Astrocyte of the cerebellum (primary cell): ENCODE results near the gene ARFIP2.

Source experiments
- DNase-seq: peaks from one replicate; pipeline ENCODE4 v3.0.0-alpha.2; 2011; ENCODE audit warnings: low read depth
- H3K4me3 ChIP-seq: 2 replicates; pipeline ENCODE4 v1.5.1; 2011; ENCODE audit warnings: mild to moderate bottlenecking, low read depth, low read length, moderate library complexity
- in situ Hi-C: cut with HindIII; loops from 2 replicates; pipeline ENCODE4 v1.10.0; 2017; ENCODE audit warnings: low sequenced_read_pairs
- TF ChIP-seq, protein P1 (sequence below): IDR thresholded peaks from 2 replicates; pipeline ENCODE4 v1.5.1; 2012; ENCODE audit warnings: low read length, low read depth, moderate library complexity, mild to moderate bottlenecking; ENCODE audit errors: missing control alignments

The ARFIP2 gene

GRCh38 chr11:6459099-6459450 is 22.1 kb downstream of the ARFIP2 start:
- in situ Hi-C loops = no loop called here
- TF ChIP-seq, protein P1, sequence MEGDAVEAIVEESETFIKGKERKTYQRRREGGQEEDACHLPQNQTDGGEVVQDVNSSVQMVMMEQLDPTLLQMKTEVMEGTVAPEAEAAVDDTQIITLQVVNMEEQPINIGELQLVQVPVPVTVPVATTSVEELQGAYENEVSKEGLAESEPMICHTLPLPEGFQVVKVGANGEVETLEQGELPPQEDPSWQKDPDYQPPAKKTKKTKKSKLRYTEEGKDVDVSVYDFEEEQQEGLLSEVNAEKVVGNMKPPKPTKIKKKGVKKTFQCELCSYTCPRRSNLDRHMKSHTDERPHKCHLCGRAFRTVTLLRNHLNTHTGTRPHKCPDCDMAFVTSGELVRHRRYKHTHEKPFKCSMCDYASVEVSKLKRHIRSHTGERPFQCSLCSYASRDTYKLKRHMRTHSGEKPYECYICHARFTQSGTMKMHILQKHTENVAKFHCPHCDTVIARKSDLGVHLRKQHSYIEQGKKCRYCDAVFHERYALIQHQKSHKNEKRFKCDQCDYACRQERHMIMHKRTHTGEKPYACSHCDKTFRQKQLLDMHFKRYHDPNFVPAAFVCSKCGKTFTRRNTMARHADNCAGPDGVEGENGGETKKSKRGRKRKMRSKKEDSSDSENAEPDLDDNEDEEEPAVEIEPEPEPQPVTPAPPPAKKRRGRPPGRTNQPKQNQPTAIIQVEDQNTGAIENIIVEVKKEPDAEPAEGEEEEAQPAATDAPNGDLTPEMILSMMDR = no peak
- no peak for DNase-seq
- no peak overlapping the region for H3K4me3 ChIP-seq

- no peak for DNase-seq
- in situ Hi-C loops = no loop called here
- no peak overlapping the region for H3K4me3 ChIP-seq
- TF ChIP-seq, protein P1 = no peak
Observed at GRCh38 chr11:6458352-6459098, 22.6 kb downstream of the ARFIP2 start.

DNA sequence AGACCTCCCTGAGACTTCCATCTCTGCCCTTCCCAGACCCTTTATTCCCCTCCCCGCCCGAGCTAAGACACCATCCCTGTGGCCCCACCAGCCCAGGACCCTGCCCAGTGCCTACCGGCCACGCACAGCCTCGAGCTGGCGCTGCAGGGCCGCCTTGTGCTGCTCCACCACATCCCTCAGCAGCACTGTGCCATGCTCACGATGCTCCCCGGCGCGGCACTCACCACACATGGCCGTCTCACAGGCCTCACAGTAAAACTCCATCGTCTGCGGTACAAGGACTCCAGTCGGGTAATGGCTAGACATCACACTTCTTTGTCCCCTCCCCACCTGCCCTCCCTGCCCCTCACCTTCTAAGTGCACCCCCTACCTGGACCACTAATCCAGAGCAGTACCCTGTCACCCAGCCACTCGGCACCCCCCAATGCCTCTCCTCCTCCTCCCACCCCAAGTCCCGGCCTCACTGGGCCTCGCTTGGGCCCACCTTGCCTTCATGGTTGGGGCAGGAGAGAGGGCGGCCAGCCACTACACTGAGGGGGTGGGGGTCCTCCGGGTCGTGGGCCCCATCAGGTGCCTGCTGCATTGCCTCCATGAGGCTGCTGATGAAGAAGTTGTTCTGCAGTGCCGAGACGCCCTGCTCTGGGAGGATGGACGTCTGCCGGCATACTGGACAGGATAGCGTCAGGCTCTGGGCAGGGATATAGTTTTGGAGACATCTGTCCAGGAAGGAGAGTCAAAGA is 23.4 kb downstream of the ARFIP2 start:
- in situ Hi-C loops = no loop called here
- TF ChIP-seq, protein P1 = no peak
- no peak for DNase-seq
- H3K4me3 ChIP-seq = no peak overlapping the region

DNA sequence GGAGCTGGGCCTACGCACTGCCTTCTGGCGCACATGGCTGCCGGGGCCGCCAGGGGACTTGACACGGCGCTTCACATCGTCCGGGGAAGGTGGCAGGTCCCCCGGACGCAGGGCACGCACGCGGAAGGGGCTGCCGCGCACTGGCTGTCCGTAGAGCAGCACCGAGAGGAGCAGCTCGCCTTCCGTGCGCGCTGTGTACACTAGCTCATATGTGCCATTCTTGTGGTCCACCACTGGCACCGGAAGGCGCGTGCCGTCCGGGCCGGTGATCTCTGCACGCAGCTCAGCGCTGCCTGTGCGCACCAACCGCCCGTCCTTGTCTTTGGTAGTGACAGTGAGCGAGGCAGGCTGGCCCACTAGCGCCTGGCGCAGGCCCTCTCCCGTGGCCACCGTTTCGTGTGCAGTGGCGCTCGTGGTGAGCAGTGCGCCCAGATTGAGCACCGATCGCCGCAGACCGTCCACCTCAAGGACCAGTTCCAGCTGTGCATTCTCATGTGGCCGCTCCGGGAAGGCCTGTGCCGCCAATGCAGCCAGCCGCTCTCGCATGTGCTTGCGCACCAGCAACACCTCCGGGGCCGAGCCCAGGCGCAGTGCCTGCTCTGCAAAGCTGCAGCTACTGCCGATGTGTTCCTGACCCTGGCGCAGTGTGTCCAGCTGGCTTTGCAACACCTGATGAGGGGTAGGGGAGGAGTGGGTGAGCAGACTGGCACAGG is 24.6 kb downstream of the ARFIP2 start:
- no peak overlapping the region for H3K4me3 ChIP-seq
- in situ Hi-C loops = no loop called here
- TF ChIP-seq, protein P1 = no peak
- DNase-seq = no peak

DNA sequence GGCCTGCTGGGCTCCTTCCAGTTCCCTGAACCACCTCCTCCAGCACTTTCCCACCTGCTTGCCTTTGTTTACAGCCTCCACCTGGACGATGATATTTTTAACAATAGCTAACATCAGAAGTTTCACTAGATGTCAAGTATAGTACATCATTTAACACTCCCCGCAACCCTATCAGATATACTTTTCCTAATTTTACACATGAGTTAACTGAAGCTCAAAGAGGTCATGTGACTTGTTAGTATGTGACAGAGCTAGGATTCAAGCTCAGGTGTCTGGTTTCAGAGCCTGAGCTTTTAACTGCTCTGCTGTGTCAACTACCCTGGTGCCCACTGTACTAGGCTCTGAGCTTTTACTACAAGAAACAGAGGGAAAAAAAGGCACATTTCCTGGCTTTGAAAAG is 26.1 kb downstream of the ARFIP2 start:
- no peak for DNase-seq
- TF ChIP-seq, protein P1 = no peak
- H3K4me3 ChIP-seq = no peak overlapping the region
- in situ Hi-C loops = no loop called here

DNA sequence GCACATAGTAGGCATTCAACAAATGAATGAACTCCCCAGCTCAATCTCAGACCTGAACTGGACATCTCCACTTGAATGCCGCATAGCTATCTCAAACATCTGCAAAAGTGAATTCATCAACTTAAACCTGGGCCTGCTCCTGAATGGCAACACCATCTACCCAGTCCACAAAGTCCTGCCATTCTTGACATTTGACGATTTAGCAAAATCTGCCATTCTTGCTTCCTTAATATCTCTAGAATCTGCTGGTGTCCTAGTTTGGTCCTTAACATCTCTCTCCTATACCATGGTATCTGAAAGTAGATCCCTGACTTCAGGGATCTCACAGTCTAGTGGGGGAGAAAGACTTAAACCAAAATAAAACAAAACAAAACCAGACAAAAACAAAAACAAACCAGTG is 28.0 kb downstream of the ARFIP2 start:
- TF ChIP-seq, protein P1 = no peak
- no peak overlapping the region for H3K4me3 ChIP-seq
- in situ Hi-C loops = no loop called here
- no peak for DNase-seq
